K562 (cell line): ENCODE results near the gene GHSR. TPM values are rescaled to one million over a fixed set of nuclear protein-coding genes. Genes with fewer than 3 reads are reported as not detected.

Experiments
- ATAC-seq: fragments of 200-7000 bp; cut with Tn5 transposase; 3 replicates; pipeline ENCODE4 v1.9.1; 2020; ENCODE audit warnings: moderate library complexity
- BruUV-seq: library from RNA; stranded (reverse); fragments of 400-500 nt; replicated peaks from 2 replicates; lab custom pipeline; 2021; lab: Mats Ljungman, UMichigan
- CTCF ChIA-PET: fragments of 300-600 bp; formaldehyde crosslinking; extraction: SDS; loops from one replicate; lab custom pipeline; 2021; ENCODE audit warnings: low intra/inter-chr PET ratio; lab: Yijun Ruan, JAX
- POLR2A ChIA-PET: fragments of 300-600, 350-650 bp; sonication (Branson Sonifier 250); formaldehyde crosslinking; extraction: SDS; loops from one replicate; lab custom pipeline; 2021; ENCODE audit warnings: antibody characterized with exemption, inconsistent platforms; lab: Yijun Ruan, JAX
- DNase-seq, 4 experiments: peaks; one replicate each; pipeline versions ENCODE4 v3.0.0 to v3.0.0-alpha.2; 2011 to 2018; ENCODE audit warnings: low spot score in 3 of 4, mixed read lengths in 3 of 4; ENCODE audit errors: extremely low read depth in 1 of 4
- FAIRE-seq: peaks from 2 replicates; lab custom pipeline; 2011; peaks lifted over from hg19 to GRCh38; lab: Jason Lieb, UNC
- H2AFZ ChIP-seq: 2 replicates; pipeline ENCODE4 v1.6.0; 2011; ENCODE audit warnings: low read depth, low read length, control low read depth, inconsistent platforms
- H3K27ac ChIP-seq: fragments of 200-600 bp; 3 replicates; pipeline ENCODE4 v1.8.0; 2011; ENCODE audit warnings: low read depth, mild to moderate bottlenecking, control low read depth, inconsistent platforms, low read length, moderate library complexity, mixed read lengths; ENCODE audit errors: extremely low read depth
- H3K27me3 ChIP-seq, 2 experiments: fragments of 300-600 bp in 1 of 2; 2 replicates in 1 of 2; 3 replicates in 1 of 2; pipeline versions ENCODE4 v1.6.0 to v1.8.0; 2011; ENCODE audit warnings: inconsistent platforms in 2 of 2, low read length in 2 of 2, mild to moderate bottlenecking in 1 of 2, mixed read lengths in 1 of 2, moderate library complexity in 1 of 2; ENCODE audit not compliant: control insufficient read depth in 2 of 2, insufficient read depth in 2 of 2
- H3K36me3 ChIP-seq: fragments of 300-600 bp; 3 replicates; pipeline ENCODE4 v1.8.0; 2011; ENCODE audit warnings: mild to moderate bottlenecking, low read length, inconsistent platforms; ENCODE audit not compliant: control insufficient read depth, insufficient read depth
- H3K4me1 ChIP-seq, 2 experiments: fragments of 200-600 bp in 1 of 2; replicated peaks in 1 of 2; 2 replicates in 1 of 2; 3 replicates in 1 of 2; pipeline versions ENCODE4 v1.5.1 to v1.8.0; 2011; ENCODE audit warnings: inconsistent platforms in 2 of 2, low read length in 2 of 2, mild to moderate bottlenecking in 1 of 2, mixed read lengths in 1 of 2, moderate library complexity in 1 of 2; ENCODE audit not compliant: control insufficient read depth in 2 of 2, insufficient read depth in 2 of 2
- H3K4me2 ChIP-seq: 2 replicates; pipeline ENCODE4 v1.6.1; 2011; ENCODE audit warnings: low read length, control low read depth, inconsistent platforms, mixed read lengths; ENCODE audit not compliant: insufficient read depth
- H3K4me3 ChIP-seq: fragments of 200-600 bp; sonication (generic), shearing (Covaris generic); 2 replicates; pipeline ENCODE4 v1.5.1; 2016; ENCODE audit warnings: control low read depth, inconsistent platforms
- H3K79me2 ChIP-seq: fragments of 200-600 bp; 3 replicates; pipeline ENCODE4 v1.8.0; 2011; ENCODE audit warnings: low read length, inconsistent platforms; ENCODE audit not compliant: control insufficient read depth, insufficient read depth
- H3K9ac ChIP-seq, 2 experiments: 2 replicates each; pipeline versions ENCODE4 v1.6.0 to v1.6.1; 2011; ENCODE audit warnings: low read depth in 2 of 2, low read length in 2 of 2, control low read depth in 1 of 2, inconsistent platforms in 1 of 2, mild to moderate bottlenecking in 1 of 2, mixed read lengths in 1 of 2; ENCODE audit not compliant: insufficient read depth in 1 of 2
- H3K9me1 ChIP-seq: one replicate; pipeline ENCODE4 v1.6.0; 2011; ENCODE audit warnings: inconsistent platforms, mild to moderate bottlenecking, low read length, moderate library complexity; ENCODE audit not compliant: control insufficient read depth, insufficient read depth
- H3K9me3 ChIP-seq: replicated peaks from 2 replicates; pipeline ENCODE4 v1.5.1; 2011; ENCODE audit warnings: low read depth, low read length, inconsistent platforms; ENCODE audit not compliant: control insufficient read depth, insufficient read depth
- H4K20me1 ChIP-seq: replicated peaks from 2 replicates; pipeline ENCODE4 v1.6.1; 2011; ENCODE audit warnings: low read length, inconsistent platforms, mixed read lengths; ENCODE audit not compliant: control insufficient read depth, insufficient read depth
- CCAR2 ChIP-seq: fragments of 200-400 bp; formaldehyde crosslinking; IDR thresholded peaks from 2 replicates; pipeline ENCODE4 v1.6.1; 2017; ENCODE audit warnings: mild to moderate bottlenecking, low read depth, low read length
- DEAF1 ChIP-seq: fragments of 450-650 bp; formaldehyde crosslinking; IDR thresholded peaks from 2 replicates; pipeline ENCODE4 v1.4.0; 2020; ENCODE audit warnings: mild to moderate bottlenecking, moderate library complexity
- ILF3 ChIP-seq: fragments of 450-650 bp; IDR thresholded peaks from 2 replicates; pipeline ENCODE4 v1.6.1; 2018; ENCODE audit warnings: antibody characterized with exemption, mild to moderate bottlenecking, moderate library complexity, borderline replicate concordance
- MLLT1 ChIP-seq, 2 experiments: fragments of 450-650 bp; IDR thresholded peaks; 2 replicates each; pipeline ENCODE4 v1.6.1; 2016
- MXD1 ChIP-seq: fragments of 250-450 bp; sonication (Bioruptor Pico); IDR thresholded peaks from 2 replicates; pipeline ENCODE4 v1.8.0; 2021; ENCODE audit warnings: borderline replicate concordance, mild to moderate bottlenecking, moderate library complexity; ENCODE audit not compliant: poor library complexity, severe bottlenecking
- MYC ChIP-seq, 2 experiments: fragments of 250-450 bp in 1 of 2; sonication (Bioruptor Pico) in 1 of 2; IDR thresholded peaks; 2 replicates each; pipeline versions ENCODE4 v1.5.1 to v1.6.1; 2012 to 2021; ENCODE audit warnings: low read depth in 2 of 2, borderline replicate concordance in 1 of 2, improper control_type of control experiment in 1 of 2, low read length in 1 of 2, mild to moderate bottlenecking in 1 of 2, moderate library complexity in 1 of 2
- POLR3G ChIP-seq: IDR thresholded peaks from 2 replicates; pipeline ENCODE4 v1.6.1; 2011; ENCODE audit not compliant: insufficient read length, insufficient replicate concordance; ENCODE audit errors: extremely low read depth
- PRDM10 ChIP-seq: fragments of 450-650 bp; IDR thresholded peaks from 2 replicates; pipeline ENCODE4 v1.6.1; 2018; ENCODE audit not compliant: partially characterized antibody
- PTRF ChIP-seq: fragments of 450-650 bp; IDR thresholded peaks from 2 replicates; pipeline ENCODE4 v1.6.1; 2016; ENCODE audit warnings: mild to moderate bottlenecking, missing genetic modification characterization, missing compliant biosample characterization
- RAD21 ChIP-seq, 2 experiments: fragments of 250-450 bp in 1 of 2; fragments of 450-650 bp in 1 of 2; sonication (Bioruptor Pico) in 1 of 2; formaldehyde crosslinking in 1 of 2; IDR thresholded peaks in 1 of 2; conservative IDR thresholded peaks in 1 of 2; 2 replicates each; pipeline versions ENCODE4 v1.4.0 to v1.8.0; 2020 to 2022; ENCODE audit warnings: mild to moderate bottlenecking in 2 of 2, moderate library complexity in 1 of 2
- TFAP4 ChIP-seq: sonication (generic); formaldehyde crosslinking; IDR thresholded peaks from 2 replicates; pipeline ENCODE4 v1.8.0; 2022; ENCODE audit warnings: missing genetic modification reagents, mild to moderate bottlenecking, moderate library complexity, borderline replicate concordance
- ZNF77 ChIP-seq: fragments of 250-450 bp; sonication (Bioruptor Pico); IDR thresholded peaks from 2 replicates; pipeline ENCODE4 v1.5.0; 2020
- ZNF778 ChIP-seq: fragments of 450-650 bp; formaldehyde crosslinking; IDR thresholded peaks from 2 replicates; pipeline ENCODE4 v1.4.0; 2020; ENCODE audit warnings: mild to moderate bottlenecking, moderate library complexity
- WGBS: fragments of 100-300 bp; shearing (Covaris generic); methylation state at CpG from one replicate; pipeline ENCODE4 v1.1.6; 2016; ENCODE audit warnings: low coverage, mixed read lengths; ENCODE audit not compliant: insufficient coverage; ENCODE audit errors: missing lambda C conversion rate; 5-methylcytosine and 5-hydroxymethylcytosine counted together
- in situ Hi-C: fragments of 300-500 bp; cut with MboI; formaldehyde crosslinking; loops from 4 replicates; pipeline ENCODE4 v1.15.0; 2018; ENCODE audit warnings: inconsistent platforms, mixed read lengths
- intact Hi-C: fragments of 100-400 bp; cut with micrococcal nuclease; formaldehyde crosslinking; loops from 2 replicates; pipeline ENCODE4 v1.14.2; 2022
- polyA plus RNA-seq, 8 experiments: library from polyadenylated mRNA; depleted of rRNA in 4 of 8; stranded (reverse) in 5 of 8; unstranded in 3 of 8; fragments of >200 nt; fragmentation: Nextera tagmentation in 2 of 8; fragmentation: Illumina TruSeq in 1 of 8; extraction: Ambion mirVana in 2 of 8; extraction: Trizol in 1 of 8; gene quantifications; 2 replicates each; pipeline versions ENCODE4 v1.2.1 to v1.2.3, GENCODE V29; 2011 to 2014; ENCODE audit warnings: inconsistent platforms in 1 of 8, missing spikeins in 1 of 8
- total RNA-seq, 7 experiments: library from RNA; depleted of rRNA in 6 of 7; stranded (reverse); fragments of >200 nt in 6 of 7; fragmentation: Illumina TruSeq in 2 of 7; extraction: Trizol in 2 of 7; gene quantifications; 2 replicates each; pipeline versions ENCODE4 v1.2.1 to v1.2.3, GENCODE V29; 2011 to 2021; ENCODE audit warnings: low replicate concordance in 1 of 7

The GHSR gene
- total and polyA plus RNA-seq, 9 of the 15 experiments (the other 6 are each of a cell fraction or from before 2014, with no cell fraction given) = not detected

GRCh38 chr3:172394692-172395091 is 53.6 kb downstream of the GHSR start:
- no peaks in the 10 kb centered on the region for H3K9me3 ChIP-seq
- H3K79me2 ChIP-seq = no peaks in the 10 kb centered on the region
- FAIRE-seq = no peak
- intact Hi-C loops = no loop called here
- WGBS = 95% methylated on average over 2 of the region's 2 CpGs
- no peak overlapping the region for H3K9ac ChIP-seq
- 0 out of 2 replicates have a peak, but pooled peaks cover 4% of the 10 kb centered on the region for H4K20me1 ChIP-seq
- H3K9me1 ChIP-seq = no peaks in the 10 kb centered on the region
- no peak for ATAC-seq
- H3K27me3 ChIP-seq = no peaks in the 10 kb centered on the region
- peaks cover 10% of the 10 kb centered on the region; the same call in 2 of the 3 replicates for H3K36me3 ChIP-seq
- POLR2A ChIA-PET = no interaction called here
- BruUV-seq = no TSS peak
- TF ChIP-seq ILF3 (no peak), RAD21 (CRISPR knock-in tag; conservative IDR thresholded peaks at IDR 0.05 in 1 of 2, IDR thresholded peaks at IDR 0.05 in 1 of 2) (no peak), DEAF1 (no peak), MYC (IDR thresholded peaks at IDR 0.05; ENCODE audit: low read depth, low read length) (no peak), MYC (CRISPR knock-in tag; IDR thresholded peaks at IDR 0.05; ENCODE audit: borderline replicate concordance, low read depth) (no peak), ZNF77 (CRISPR knock-in tag) (no peak), CCAR2 (no peak), PTRF (tag) (no peak), POLR3G (no peak), MXD1 (CRISPR knock-in tag) (no peak), MLLT1 (IDR thresholded peaks at IDR 0.05) (no peak), PRDM10 (no peak), TFAP4 (CRISPR knock-in tag) (no peak), ZNF778 (no peak)
- TF ChIP-seq, all 486 proteins: peak for 0
- CTCF ChIA-PET = no interaction called here
- no peak overlapping the region for H3K4me2 ChIP-seq
- no peak overlapping the region for H3K4me3 ChIP-seq
- H3K27ac ChIP-seq = no peak overlapping the region
- no peak for DNase-seq
- in situ Hi-C loops = no loop called here
- H3K4me1 ChIP-seq = peaks cover 8 to 23% of the 10 kb centered on the region in 2 experiments; a peak in 4 of 5 replicates
- no peak overlapping the region for H2AFZ ChIP-seq
